A549 treated with dexamethasone at 1 μM for 4 hours (cell line): ENCODE results near the gene SLC7A5. TPM values are rescaled to one million over a fixed set of nuclear protein-coding genes. Genes with fewer than 3 reads are reported as not detected.

ENCODE experiments used
- total RNA-seq: library from RNA; stranded (reverse); fragments of 200-300 nt; extraction: Qiagen RNA extraction; gene quantifications from 5 replicates; pipeline ENCODE4 v1.2.3, GENCODE V29; 2022

SLC7A5 gene
- 557 to 919 TPM (median 879 TPM) in 5 replicates for total RNA-seq

GRCh38 chr16:87869061-87869878, at the start of gene SLC7A5:
TSS of gene SLC7A5 (minus strand) at chr16:87869507. CDS start at chr16:87869422, 85 bp downstream.

Other genes starting within 250 kb of the SLC7A5 start
- gene KLHDC4, start 103.5 kb downstream of the SLC7A5 start, total RNA-seq = 40.1 to 54.0 TPM (median 50.9 TPM) in 5 replicates
- not detected in 5 replicates for gene CA5A, start 67.0 kb upstream of the SLC7A5 start, total RNA-seq
- 9.9 to 17.4 TPM (median 15.8 TPM) in 5 replicates for gene BANP, start 81.9 kb upstream of the SLC7A5 start, total RNA-seq